H1 (cell line): Measurements from ENCODE around the gene AGFG1. TPM values are rescaled to one million over a fixed set of nuclear protein-coding genes. Genes with fewer than 3 reads are reported as not detected.

Source experiments
- CBX8 ChIP-seq: fragments of 300-800, 300-1000 bp; sonication (generic); IDR thresholded peaks from 2 replicates; pipeline ENCODE4 v1.7.1; 2016; ENCODE audit warnings: low read depth, low read length, borderline replicate concordance
- CEBPB ChIP-seq: IDR thresholded peaks from 2 replicates; pipeline ENCODE4 v1.6.1; 2012; ENCODE audit warnings: low read depth, low read length
- CHD2 ChIP-seq: IDR thresholded peaks from 2 replicates; pipeline ENCODE4 v1.6.1; 2012; ENCODE audit warnings: low read length, improper control_type of control experiment
- CTBP2 ChIP-seq: IDR thresholded peaks from 2 replicates; pipeline ENCODE4 v1.7.0; 2011; ENCODE audit warnings: borderline replicate concordance, mild to moderate bottlenecking, moderate library complexity, mixed read lengths, low read length; ENCODE audit not compliant: insufficient read depth, insufficient read length
- GABPA ChIP-seq: IDR thresholded peaks from 2 replicates; pipeline ENCODE4 v1.6.1; 2011; ENCODE audit warnings: mild to moderate bottlenecking, low read length, moderate library complexity, borderline replicate concordance; ENCODE audit not compliant: insufficient read depth
- JUN ChIP-seq: IDR thresholded peaks from 2 replicates; pipeline ENCODE4 v1.6.1; 2011; ENCODE audit warnings: low read depth, mild to moderate bottlenecking, improper control_type of control experiment, low read length
- KDM5A ChIP-seq: fragments of 200-600 bp; IDR thresholded peaks from 2 replicates; pipeline ENCODE4 v1.7.1; 2012; ENCODE audit warnings: mild to moderate bottlenecking, low read length, inconsistent platforms, mixed read lengths
- RFX5 ChIP-seq: IDR thresholded peaks from 2 replicates; pipeline ENCODE4 v1.6.1; 2011; ENCODE audit warnings: low read depth, low read length, improper control_type of control experiment, borderline replicate concordance
- SP2 ChIP-seq: IDR thresholded peaks from 2 replicates; pipeline ENCODE4 v1.6.1; 2012; ENCODE audit warnings: mild to moderate bottlenecking, low read length, inconsistent platforms
- TAF1 ChIP-seq: IDR thresholded peaks from 2 replicates; pipeline ENCODE4 v1.6.1; 2011; ENCODE audit warnings: mild to moderate bottlenecking, low read depth, low read length
- polyA plus RNA-seq, 7 experiments: library from polyadenylated mRNA; depleted of rRNA in 3 of 7; stranded (reverse) in 5 of 7; unstranded in 2 of 7; fragments of >200 nt in 5 of 7; fragments of 200-250 nt in 2 of 7; gene quantifications; 1 replicate in 5 of 7; 2 replicates in 1 of 7; 4 replicates in 1 of 7; pipeline versions ENCODE4 v1.2.1 to v1.2.3, GENCODE V29; 2011 to 2013; ENCODE audit warnings: missing spikeins in 2 of 7, mixed read lengths in 2 of 7
- total RNA-seq: library from RNA; stranded (reverse); fragmentation: NEBNext Ultra II Directional; extraction: Animal tissue kit (Norgen Biotek cat#: 25700); gene quantifications from 2 replicates; pipeline ENCODE4 v1.2.1, GENCODE V29; 2021

Gene AGFG1
- total and polyA plus RNA-seq, 2 of the 8 experiments (the other 6 are each of a cell fraction or from before 2014, with no cell fraction given), result 102 to 147 TPM

- TF ChIP-seq JUN (no peak), TAF1 (no peak), SP2 (no peak), CBX8 (no peak), KDM5A (no peak), CEBPB (no peak), CTBP2 (no peak), GABPA (no peak), RFX5 (no peak), CHD2 (no peak)
- TF ChIP-seq, all 59 proteins: peak for 0
Observed at GRCh38 chr2:227455200-227455599, 16.8 kb upstream of the AGFG1 start (continued).
